Dedifferentiated amniotic fluid mesenchymal stem cell (primary cell): Measurements from ENCODE around the gene CTNND2.
"Not testable (repeated sequence)": the region's sequence is repeated elsewhere in the genome, so short reads cannot be mapped to it uniquely, and the experiment has no call there.

ENCODE experiments used
- DNase-seq: peaks from one replicate; pipeline ENCODE4 v3.0.0-alpha.2; 2016; ENCODE audit errors: extremely low spot score

The CTNND2 gene

DNA sequence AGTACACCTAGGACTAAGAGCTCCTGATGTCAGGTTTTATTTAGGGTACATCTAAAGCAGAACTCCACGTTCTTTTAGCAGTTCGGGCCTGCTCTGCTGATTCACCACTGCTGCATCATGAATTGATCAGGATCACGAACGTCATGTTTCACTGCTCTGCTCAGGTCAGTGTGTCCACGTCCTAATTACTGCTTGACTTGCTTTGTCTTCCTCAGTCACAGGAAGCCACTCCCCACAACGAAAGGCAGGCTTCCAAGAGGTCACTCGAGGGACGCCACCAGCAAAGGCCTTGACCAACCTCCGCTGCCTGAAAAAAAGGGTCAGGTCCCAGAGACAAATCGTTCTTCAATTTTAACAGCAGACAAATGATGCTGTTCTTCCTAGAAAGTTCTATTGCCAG lies 40.3 kb downstream of the CTNND2 start:
- DNase-seq = no peak

GRCh38 chr5:11857391-11857790 lies 46.9 kb downstream of the CTNND2 start:
- DNase-seq = no peak

DNA sequence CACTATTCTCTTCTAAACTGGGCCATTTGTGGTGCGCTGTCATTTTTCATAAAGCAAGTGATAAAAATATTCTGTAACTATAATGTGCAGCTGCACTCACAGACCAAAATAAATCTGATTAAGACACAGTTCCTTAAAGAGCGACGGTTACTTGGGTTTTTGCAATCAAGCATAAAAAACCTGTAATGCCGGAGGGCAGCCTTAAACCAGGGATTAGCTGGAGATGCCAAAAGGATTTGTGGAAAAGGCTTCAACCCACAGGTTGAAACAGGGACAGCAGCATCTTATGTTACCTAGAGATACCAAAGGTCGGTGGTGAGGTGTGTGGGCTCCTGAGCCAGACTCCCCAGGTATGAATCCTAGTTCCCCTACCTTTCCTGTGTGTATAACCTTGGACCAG lies 49.3 kb downstream of the CTNND2 start:
- no peak for DNase-seq

DNA sequence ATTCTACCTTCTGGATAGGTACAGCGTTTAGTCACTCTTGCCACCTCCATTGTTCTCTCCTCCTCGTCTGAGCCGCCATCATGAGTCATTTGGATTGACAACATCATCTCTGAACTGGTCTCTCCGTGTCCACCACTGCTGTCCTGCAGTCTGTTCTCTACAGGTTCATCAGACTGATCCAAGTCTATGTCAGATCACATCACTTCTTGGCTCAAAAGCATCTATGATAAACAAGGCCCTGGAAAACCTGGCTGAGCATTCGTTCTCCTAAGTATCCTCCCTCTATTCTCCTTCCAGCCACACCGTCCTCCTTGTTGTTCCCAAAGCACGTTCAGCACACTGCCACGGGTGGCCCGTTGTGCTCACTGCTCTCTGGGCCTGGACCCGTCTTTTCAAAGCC lies 50.5 kb downstream of the CTNND2 start:
- no peak for DNase-seq

DNA sequence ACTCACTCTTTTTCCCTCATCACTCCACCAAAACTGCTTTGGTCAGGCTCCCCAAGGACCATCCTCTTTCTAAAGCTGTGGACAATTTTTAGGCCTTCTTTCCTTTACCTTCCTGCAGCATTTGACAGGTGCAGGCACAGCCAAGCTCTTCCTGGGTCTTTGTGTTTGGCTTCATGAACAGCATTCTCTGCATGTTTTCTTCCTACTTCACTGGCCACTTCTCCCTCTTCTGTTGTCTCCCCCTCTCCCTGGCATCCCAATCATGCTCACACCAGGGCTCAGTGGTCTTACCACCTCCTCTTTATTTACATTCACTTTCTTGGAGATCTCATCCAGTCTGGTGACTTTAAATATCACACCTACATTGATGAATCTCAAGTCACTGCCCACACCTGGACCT lies 51.1 kb downstream of the CTNND2 start:
- DNase-seq = no peak

DNA sequence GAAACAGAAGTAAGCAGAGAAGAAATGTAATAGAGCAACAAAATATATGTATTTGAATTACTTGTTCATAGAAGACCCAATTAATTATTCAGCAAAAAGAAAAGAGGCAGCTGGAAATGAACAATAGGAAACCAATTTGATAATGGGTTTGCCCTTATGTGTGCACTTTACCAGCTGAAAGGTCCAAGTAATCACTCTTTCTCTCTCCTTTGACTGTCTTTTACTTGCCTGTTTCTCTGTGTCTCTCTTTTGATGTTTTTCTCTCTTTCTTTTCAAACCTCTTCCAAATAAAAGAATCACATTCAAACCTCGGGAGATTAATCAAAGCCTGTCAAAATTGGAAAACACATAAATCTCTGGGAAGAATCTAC lies 51.5 kb downstream of the CTNND2 start:
- no peak for DNase-seq

DNA sequence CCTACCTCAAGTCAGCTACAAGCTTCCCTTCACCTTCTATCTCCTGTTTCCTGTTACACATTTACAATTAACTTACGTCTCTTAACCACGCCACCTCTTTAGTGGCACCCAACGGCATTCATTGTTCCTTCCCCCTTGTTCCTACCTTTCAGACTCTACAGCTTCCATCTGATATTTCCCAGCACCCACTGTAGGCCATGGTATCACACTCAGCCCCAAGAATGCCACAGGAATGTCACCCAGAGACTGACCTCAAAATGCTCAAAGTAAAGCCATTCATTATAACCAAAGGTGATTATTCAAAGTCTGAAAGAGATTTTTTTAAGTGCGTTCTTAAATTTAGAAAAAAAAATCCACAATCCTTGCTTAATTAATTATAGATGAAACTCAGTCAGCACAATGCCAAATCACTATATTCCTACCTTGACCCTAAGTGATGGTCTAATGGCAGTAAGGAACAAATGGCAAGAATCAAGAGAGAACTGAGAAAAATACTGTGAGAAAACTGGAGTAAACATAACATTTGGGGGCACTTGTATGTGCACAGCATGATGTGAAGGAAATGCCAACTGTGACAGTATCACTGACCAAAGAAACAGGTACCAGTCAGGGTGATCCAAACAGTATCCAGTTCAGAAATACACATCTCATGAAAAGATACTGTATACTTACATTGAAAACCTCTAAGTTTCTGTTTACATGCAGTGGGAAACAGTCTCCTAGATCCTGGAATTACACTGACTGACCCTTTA lies 52.1 kb downstream of the CTNND2 start:
- DNase-seq = no peak

- no peak for DNase-seq
These were observed 52.8 kb downstream of the CTNND2 start for GRCh38 chr5:11851416-11851815.

DNA sequence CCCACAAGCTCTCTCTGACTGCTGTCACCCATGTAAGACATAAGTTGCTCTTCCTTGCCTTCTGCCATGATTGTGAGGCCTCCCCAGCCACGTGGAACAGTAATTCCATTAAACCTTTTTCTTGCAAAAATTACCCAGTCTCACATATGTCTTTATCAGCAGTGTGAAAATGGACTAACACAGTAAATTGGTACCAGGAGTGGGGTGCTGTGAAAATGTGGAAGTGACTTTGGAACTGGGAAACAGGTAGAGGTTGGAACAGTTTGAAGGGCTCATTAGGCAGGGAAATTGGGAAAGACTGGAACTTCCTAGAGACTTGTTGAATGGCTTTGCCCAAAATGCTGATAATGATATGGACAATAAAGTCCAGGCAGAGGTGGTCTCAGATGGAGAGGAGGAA lies 75.7 kb downstream of the CTNND2 start:
- DNase-seq = not testable (repeated sequence)

DNA sequence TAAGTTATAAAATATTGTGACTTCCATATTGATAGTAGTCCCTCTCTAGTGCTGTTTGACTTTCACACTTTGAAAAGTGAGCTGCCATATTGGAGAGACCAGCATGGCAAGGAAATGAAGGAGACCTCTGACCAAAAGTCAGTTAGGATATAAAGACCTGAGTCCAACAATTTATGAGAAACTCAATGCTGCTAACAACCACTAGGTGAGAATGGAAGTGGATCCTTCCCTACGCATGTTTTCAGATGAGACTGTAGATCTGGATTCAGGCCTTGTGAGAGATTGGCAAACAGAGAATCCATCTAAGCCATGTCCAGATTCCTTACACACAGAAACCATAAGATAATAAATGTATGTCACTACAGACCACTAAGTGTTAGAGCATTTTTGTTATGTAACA lies 81.6 kb downstream of the CTNND2 start:
- no peak for DNase-seq

- no peak for DNase-seq
These were observed 88.3 kb downstream of the CTNND2 start for GRCh38 chr5:11815916-11816315.

GRCh38 chr5:11815481-11815880 lies 88.8 kb downstream of the CTNND2 start:
- no peak for DNase-seq

- DNase-seq = no peak
These were observed 89.9 kb downstream of the CTNND2 start for GRCh38 chr5:11814373-11814772.

GRCh38 chr5:11809407-11809806 lies 94.8 kb downstream of the CTNND2 start:
- no peak for DNase-seq

- DNase-seq = no peak
These were observed 100.8 kb downstream of the CTNND2 start for GRCh38 chr5:11803436-11803835.

DNA sequence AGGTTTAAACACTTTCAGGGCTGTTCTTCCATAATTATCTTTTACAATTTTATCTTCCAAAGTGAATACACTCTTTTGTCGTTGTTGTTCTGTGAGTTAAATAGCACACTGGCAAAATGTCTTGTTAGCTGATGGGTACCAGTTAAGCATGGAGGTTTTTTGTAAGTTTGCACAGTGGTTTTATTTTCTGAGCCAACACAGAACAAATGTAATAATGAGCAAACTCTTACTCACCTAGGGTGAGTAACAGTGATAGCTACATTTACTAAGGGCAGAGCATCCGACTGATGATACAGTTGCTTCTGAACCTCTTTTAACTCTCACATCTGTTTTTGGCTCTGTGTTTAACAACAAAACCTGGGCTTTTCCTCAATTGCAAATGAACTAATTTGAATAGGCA lies 103.2 kb downstream of the CTNND2 start:
- DNase-seq = no peak

DNA sequence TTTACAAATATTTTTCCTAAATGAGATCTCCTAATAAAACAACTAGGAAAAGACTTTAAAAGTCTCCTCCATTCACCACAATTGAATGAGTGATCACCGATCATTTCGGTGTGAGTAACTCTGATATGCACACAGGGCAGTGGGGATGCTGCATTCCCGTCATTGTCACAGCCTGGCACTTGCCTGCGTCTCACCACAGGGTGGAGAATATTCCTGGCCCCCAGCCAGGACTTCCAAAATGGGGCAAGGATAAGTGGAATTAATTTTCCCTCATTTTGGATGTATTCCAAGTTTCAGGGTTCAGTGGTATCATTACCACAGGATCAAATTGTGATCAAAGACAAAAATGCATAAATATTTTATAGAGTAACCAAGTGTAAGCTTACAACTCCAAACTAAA lies 107.1 kb downstream of the CTNND2 start:
- no peak for DNase-seq

DNA sequence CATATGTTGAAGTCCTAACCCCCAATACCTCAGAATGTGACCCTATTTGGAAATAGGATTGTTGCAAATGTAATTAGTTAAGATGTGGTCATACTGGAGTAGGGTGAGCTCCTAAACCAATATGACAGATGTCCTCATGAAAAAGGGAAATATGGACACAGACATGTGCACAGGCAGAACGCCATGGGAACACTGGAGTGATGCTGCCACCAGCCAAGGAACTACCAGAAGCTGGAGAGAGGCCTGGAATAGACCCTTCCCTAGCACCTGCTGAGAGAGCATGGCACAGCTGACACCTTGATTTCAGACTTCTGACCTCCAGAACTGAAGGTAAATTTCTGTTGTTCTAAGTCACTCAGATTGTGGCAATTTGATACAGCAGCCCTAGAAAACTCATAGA lies 110.8 kb downstream of the CTNND2 start:
- DNase-seq = no peak

DNA sequence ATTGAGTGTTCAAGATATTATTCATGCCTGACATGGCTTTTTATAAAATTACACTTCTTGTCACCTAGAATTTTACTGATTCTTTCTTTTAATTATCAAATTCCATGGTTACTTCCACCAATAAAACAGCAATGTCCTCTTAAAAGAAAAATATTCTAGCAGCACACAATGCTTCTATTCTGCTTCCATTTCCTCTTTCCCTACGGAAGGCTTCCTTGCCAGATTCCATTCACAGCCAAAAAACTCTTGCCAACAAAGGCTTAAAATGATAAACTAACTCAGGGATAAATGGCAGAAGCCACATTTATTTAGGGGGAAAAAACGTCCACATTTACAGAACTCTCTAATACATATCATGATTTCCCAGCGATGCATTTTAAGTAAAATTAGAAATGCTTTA lies 111.6 kb downstream of the CTNND2 start:
- DNase-seq = no peak

DNA sequence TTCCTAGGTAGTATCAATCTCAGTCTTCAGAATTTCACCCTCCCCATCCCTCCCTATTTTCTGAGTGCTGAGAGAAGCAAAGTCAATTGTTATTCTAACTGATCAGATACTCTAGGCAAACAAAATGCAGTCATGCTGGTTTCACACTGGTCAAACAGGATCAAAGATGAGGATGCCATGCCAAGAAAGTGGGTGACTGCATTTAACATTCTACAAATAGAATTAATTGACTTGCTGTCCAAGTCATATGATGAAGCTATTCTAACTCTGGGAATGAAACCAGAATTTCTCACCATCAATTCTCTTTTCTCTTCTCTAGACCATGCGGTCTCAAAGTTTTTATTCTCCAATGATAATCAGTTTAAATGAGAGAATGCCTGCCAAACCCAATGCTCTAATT lies 112.5 kb downstream of the CTNND2 start:
- no peak for DNase-seq

DNA sequence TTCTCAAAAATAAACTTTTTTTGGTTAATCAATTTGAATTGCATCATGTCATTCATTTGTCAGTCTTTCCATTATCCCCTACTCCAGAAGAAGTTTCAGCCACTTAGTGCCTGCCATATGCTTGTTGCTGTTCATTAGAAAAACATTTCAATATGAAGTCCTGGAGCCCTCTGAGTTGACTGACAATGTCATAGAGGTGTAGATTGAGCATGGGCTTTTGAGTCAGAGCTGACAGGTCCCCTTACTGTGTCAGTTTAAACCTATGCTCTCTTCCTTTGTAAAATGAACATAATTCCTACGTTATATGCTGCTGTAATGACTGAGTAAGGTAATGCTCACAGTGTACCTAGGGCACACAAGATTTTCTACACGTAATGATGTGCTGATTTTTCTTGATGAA lies 114.0 kb downstream of the CTNND2 start:
- no peak for DNase-seq

DNA sequence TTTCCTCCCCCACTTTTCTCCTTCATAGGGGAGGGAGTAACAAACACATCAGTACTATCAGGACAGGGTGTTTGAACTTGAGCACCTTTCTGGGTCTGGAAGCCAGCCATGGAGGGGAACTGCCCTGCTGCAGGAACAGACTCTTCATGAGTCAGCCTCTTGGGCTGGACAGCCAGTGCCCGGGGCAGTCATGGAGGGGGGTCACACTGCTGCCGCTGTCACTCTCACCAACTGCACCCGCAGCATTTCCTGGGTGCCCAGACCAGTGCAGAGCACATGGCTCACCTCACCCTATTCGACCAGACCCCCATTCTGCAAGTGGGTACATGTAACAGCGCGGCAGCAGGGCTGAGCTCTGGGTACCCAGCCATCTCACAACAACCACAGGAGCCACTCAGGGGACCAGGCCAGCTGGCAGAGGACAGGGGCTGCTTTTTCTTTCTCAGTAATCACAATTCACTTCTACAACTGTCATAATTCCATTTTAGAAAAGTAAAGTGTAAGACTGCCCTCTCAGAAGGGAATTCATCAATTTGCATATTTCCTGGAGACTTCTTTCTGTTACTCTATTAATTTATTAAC lies 118.4 kb downstream of the CTNND2 start:
- DNase-seq = no peak

- DNase-seq = no peak
These were observed 123.5 kb downstream of the CTNND2 start for GRCh38 chr5:11780641-11781345.
